ENCODE results near the gene FANCI.

The FANCI gene

GRCh38 chr15:89203705-89204273, 40.0 kb upstream of the FANCI start:
- Histone ChIP-seq H3K9me3 (ENCODE audit: control insufficient read depth, insufficient read depth, low read depth, low read length) (no peaks in the 10 kb centered on the region), H3K27me3 (ENCODE audit: control insufficient read depth, insufficient read depth, low read length) (no peaks in the 10 kb centered on the region), H3K27ac (ENCODE audit: low read depth, low read length) (no peak overlapping the region), H3K4me1 (ENCODE audit: control insufficient read depth, insufficient read depth, low read length) (peaks cover 12% of the 10 kb centered on the region), H3K4me3 (ENCODE audit: low read depth, low read length) (no peak overlapping the region), H3K9ac (ENCODE audit: low read length) (no peak overlapping the region), H3K36me3 (ENCODE audit: control insufficient read depth, insufficient read depth, low read length) (no peaks in the 10 kb centered on the region)

- Histone ChIP-seq H3K27ac (ENCODE audit: low read depth, low read length) (no peak overlapping the region), H3K4me1 (ENCODE audit: control insufficient read depth, insufficient read depth, low read length) (no peaks in the 10 kb centered on the region; the same call in 1 of the 2 replicates), H3K4me3 (ENCODE audit: low read depth, low read length) (no peak overlapping the region), H3K9ac (ENCODE audit: low read length) (no peak overlapping the region), H3K27me3 (ENCODE audit: control insufficient read depth, insufficient read depth, low read length) (no peaks in the 10 kb centered on the region), H3K9me3 (ENCODE audit: control insufficient read depth, insufficient read depth, low read depth, low read length) (no peaks in the 10 kb centered on the region), H3K36me3 (ENCODE audit: control insufficient read depth, insufficient read depth, low read length) (no peaks in the 10 kb centered on the region)
Observed at GRCh38 chr15:89205991-89206585, 37.7 kb upstream of the FANCI start.

DNA sequence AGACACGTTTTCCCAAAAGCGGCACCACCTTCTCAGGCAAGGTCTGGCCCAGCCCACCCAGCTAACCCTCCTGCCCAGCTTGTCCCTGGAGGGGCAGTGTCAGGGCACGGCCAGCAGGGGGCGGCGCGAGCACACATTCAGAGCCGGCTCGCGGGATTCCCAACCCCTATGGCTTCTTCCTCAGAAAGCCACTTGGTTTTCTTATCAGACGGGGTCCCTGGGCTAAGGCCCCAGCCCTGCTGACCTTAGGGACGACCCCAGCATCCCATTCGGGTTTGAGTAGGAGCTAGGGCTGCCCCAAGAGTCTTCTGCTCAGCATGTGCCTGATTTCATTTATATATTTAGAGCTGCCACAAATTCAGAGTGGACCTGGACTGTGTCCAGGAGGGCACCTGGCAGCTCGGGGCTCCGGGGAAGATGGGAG, 36.9 kb upstream of the FANCI start:
- Histone ChIP-seq H3K9ac (ENCODE audit: low read length) (no peak overlapping the region), H3K27ac (ENCODE audit: low read depth, low read length) (no peak overlapping the region), H3K27me3 (ENCODE audit: control insufficient read depth, insufficient read depth, low read length) (no peaks in the 10 kb centered on the region), H3K4me3 (ENCODE audit: low read depth, low read length) (no peak overlapping the region), H3K36me3 (ENCODE audit: control insufficient read depth, insufficient read depth, low read length) (no peaks in the 10 kb centered on the region), H3K4me1 (ENCODE audit: control insufficient read depth, insufficient read depth, low read length) (no peaks in the 10 kb centered on the region; the same call in 1 of the 2 replicates), H3K9me3 (ENCODE audit: control insufficient read depth, insufficient read depth, low read depth, low read length) (no peaks in the 10 kb centered on the region)

DNA sequence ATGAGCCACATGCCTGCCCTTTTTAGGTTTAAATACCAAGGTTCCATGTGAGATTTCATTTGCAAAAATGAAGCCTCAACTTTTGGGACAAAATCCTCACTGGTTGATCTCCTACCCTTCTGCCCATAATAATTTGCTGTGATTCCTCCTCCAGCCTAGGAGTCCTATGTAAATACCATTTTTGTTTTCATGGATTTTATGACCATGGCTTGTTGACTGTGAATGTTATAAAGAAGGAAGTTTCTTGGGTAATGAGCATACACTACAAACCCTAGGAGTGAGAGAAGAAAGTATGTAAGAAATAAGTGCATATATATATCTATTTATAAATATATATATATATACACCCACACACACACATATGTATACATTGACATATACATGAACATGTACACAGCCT, 35.5 kb upstream of the FANCI start:
- Histone ChIP-seq H3K4me3 (ENCODE audit: low read depth, low read length) (no peak overlapping the region), H3K36me3 (ENCODE audit: control insufficient read depth, insufficient read depth, low read length) (no peaks in the 10 kb centered on the region)

GRCh38 chr15:89209057-89209456, 34.7 kb upstream of the FANCI start:
- Histone ChIP-seq H3K27me3 (ENCODE audit: control insufficient read depth, insufficient read depth, low read length) (no peaks in the 10 kb centered on the region), H3K4me1 (ENCODE audit: control insufficient read depth, insufficient read depth, low read length) (no peaks in the 10 kb centered on the region), H3K27ac (ENCODE audit: low read depth, low read length) (no peak overlapping the region), H3K4me3 (ENCODE audit: low read depth, low read length) (no peak overlapping the region), H3K9ac (ENCODE audit: low read length) (no peak overlapping the region), H3K36me3 (ENCODE audit: control insufficient read depth, insufficient read depth, low read length) (no peaks in the 10 kb centered on the region), H3K9me3 (ENCODE audit: control insufficient read depth, insufficient read depth, low read depth, low read length) (no peaks in the 10 kb centered on the region)

More for the DNA sequence above, 35.5 kb upstream of the FANCI start:
- no peaks in the 10 kb centered on the region for H3K27me3 ChIP-seq (ENCODE audit: control insufficient read depth, insufficient read depth, low read length)
- H3K27ac ChIP-seq (ENCODE audit: low read depth, low read length) = no peak overlapping the region
- no peaks in the 10 kb centered on the region for H3K9me3 ChIP-seq (ENCODE audit: control insufficient read depth, insufficient read depth, low read depth, low read length)
- no peak overlapping the region for H3K9ac ChIP-seq (ENCODE audit: low read length)
- H3K4me1 ChIP-seq (ENCODE audit: control insufficient read depth, insufficient read depth, low read length) = no peaks in the 10 kb centered on the region

GRCh38 chr15:89211678-89212170, 32.1 kb upstream of the FANCI start:
- no peak overlapping the region for H3K4me3 ChIP-seq (ENCODE audit: low read depth, low read length)

DNA sequence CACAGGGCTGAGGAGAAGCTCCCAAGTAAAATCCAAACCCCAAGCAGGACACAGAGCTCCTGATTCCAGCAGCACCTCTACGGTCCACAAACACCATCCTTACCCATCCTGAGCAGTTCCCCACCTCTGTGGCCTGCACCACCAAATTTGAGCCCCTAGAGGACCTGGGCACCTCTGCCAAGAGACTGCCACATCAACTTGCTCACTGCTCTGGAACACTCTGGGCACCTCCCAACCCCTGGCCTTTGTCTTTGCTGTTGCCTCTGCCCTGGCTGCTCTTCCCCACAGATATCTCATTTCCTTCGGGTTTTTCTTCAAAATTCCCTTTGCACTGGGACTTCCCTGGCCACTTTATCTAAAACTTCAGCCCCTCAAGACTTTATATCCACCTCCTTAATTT, 28.2 kb upstream of the FANCI start:
- no peaks in the 10 kb centered on the region for H3K9me3 ChIP-seq (ENCODE audit: control insufficient read depth, insufficient read depth, low read depth, low read length)
- no peak overlapping the region for H3K9ac ChIP-seq (ENCODE audit: low read length)
- H3K27ac ChIP-seq (ENCODE audit: low read depth, low read length) = no peak overlapping the region
- no peaks in the 10 kb centered on the region for H3K4me1 ChIP-seq (ENCODE audit: control insufficient read depth, insufficient read depth, low read length)
- H3K4me3 ChIP-seq (ENCODE audit: low read depth, low read length) = no peak overlapping the region
- no peaks in the 10 kb centered on the region for H3K27me3 ChIP-seq (ENCODE audit: control insufficient read depth, insufficient read depth, low read length)
- H3K36me3 ChIP-seq (ENCODE audit: control insufficient read depth, insufficient read depth, low read length) = no peaks in the 10 kb centered on the region

More at GRCh38 chr15:89211678-89212170, 32.1 kb upstream of the FANCI start:
- H3K4me1 ChIP-seq (ENCODE audit: control insufficient read depth, insufficient read depth, low read length) = no peaks in the 10 kb centered on the region
- H3K27ac ChIP-seq (ENCODE audit: low read depth, low read length) = no peak overlapping the region
- H3K27me3 ChIP-seq (ENCODE audit: control insufficient read depth, insufficient read depth, low read length) = no peaks in the 10 kb centered on the region
- no peaks in the 10 kb centered on the region for H3K9me3 ChIP-seq (ENCODE audit: control insufficient read depth, insufficient read depth, low read depth, low read length)
- no peak overlapping the region for H3K9ac ChIP-seq (ENCODE audit: low read length)
- H3K36me3 ChIP-seq (ENCODE audit: control insufficient read depth, insufficient read depth, low read length) = no peaks in the 10 kb centered on the region

- no peak overlapping the region for H3K27ac ChIP-seq (ENCODE audit: low read depth, low read length)
- H3K9me3 ChIP-seq (ENCODE audit: control insufficient read depth, insufficient read depth, low read depth, low read length) = no peaks in the 10 kb centered on the region
- H3K4me1 ChIP-seq (ENCODE audit: control insufficient read depth, insufficient read depth, low read length) = no peaks in the 10 kb centered on the region
Observed at GRCh38 chr15:89217031-89217430, 26.7 kb upstream of the FANCI start.

GRCh38 chr15:89217686-89218376, 25.9 kb upstream of the FANCI start:
- no peaks in the 10 kb centered on the region for H3K27me3 ChIP-seq (ENCODE audit: control insufficient read depth, insufficient read depth, low read length)
- no peak overlapping the region for H3K4me3 ChIP-seq (ENCODE audit: low read depth, low read length)
- no peaks in the 10 kb centered on the region for H3K36me3 ChIP-seq (ENCODE audit: control insufficient read depth, insufficient read depth, low read length)
- no peak overlapping the region for H3K27ac ChIP-seq (ENCODE audit: low read depth, low read length)
- H3K4me1 ChIP-seq (ENCODE audit: control insufficient read depth, insufficient read depth, low read length) = no peaks in the 10 kb centered on the region
- no peaks in the 10 kb centered on the region for H3K9me3 ChIP-seq (ENCODE audit: control insufficient read depth, insufficient read depth, low read depth, low read length)
- H3K9ac ChIP-seq (ENCODE audit: low read length) = no peak overlapping the region

More at GRCh38 chr15:89217031-89217430, 26.7 kb upstream of the FANCI start:
- Histone ChIP-seq H3K27me3 (ENCODE audit: control insufficient read depth, insufficient read depth, low read length) (no peaks in the 10 kb centered on the region), H3K9ac (ENCODE audit: low read length) (no peak overlapping the region), H3K36me3 (ENCODE audit: control insufficient read depth, insufficient read depth, low read length) (no peaks in the 10 kb centered on the region), H3K4me3 (ENCODE audit: low read depth, low read length) (no peak overlapping the region)

- no peaks in the 10 kb centered on the region for H3K9me3 ChIP-seq (ENCODE audit: control insufficient read depth, insufficient read depth, low read depth, low read length)
- no peak overlapping the region for H3K9ac ChIP-seq (ENCODE audit: low read length)
- H3K4me3 ChIP-seq (ENCODE audit: low read depth, low read length) = no peak overlapping the region
- H3K36me3 ChIP-seq (ENCODE audit: control insufficient read depth, insufficient read depth, low read length) = no peaks in the 10 kb centered on the region
- H3K27ac ChIP-seq (ENCODE audit: low read depth, low read length) = no peak overlapping the region
- H3K4me1 ChIP-seq (ENCODE audit: control insufficient read depth, insufficient read depth, low read length) = no peaks in the 10 kb centered on the region
- no peaks in the 10 kb centered on the region for H3K27me3 ChIP-seq (ENCODE audit: control insufficient read depth, insufficient read depth, low read length)
Observed at GRCh38 chr15:89218531-89218930, 25.2 kb upstream of the FANCI start.

GRCh38 chr15:89221543-89221942, 22.2 kb upstream of the FANCI start, which contains the start of gene RLBP1:
Gene RLBP1 (minus strand): TSS chr15:89221579. CDS start chr15:89218975, 2,604 bp downstream.
- Histone ChIP-seq H3K9ac (ENCODE audit: low read length) (peak within 1 kb of the TSS; percentile 12), H3K4me1 (ENCODE audit: control insufficient read depth, insufficient read depth, low read length) (no peaks in the 10 kb centered on the region), H3K27ac (ENCODE audit: low read depth, low read length) (no peak within 1 kb of the TSS), H3K4me3 (ENCODE audit: low read depth, low read length) (no peak within 1 kb of the TSS), H3K9me3 (ENCODE audit: control insufficient read depth, insufficient read depth, low read depth, low read length) (no peaks in the 10 kb centered on the region), H3K36me3 (ENCODE audit: control insufficient read depth, insufficient read depth, low read length) (no peaks in the 10 kb centered on the region), H3K27me3 (ENCODE audit: control insufficient read depth, insufficient read depth, low read length) (no peaks in the 10 kb centered on the region)

Data from HUES6 (cell line).